ENCODE data around the gene GNG2. TPM values are rescaled to one million over a fixed set of nuclear protein-coding genes. Genes with fewer than 3 reads are reported as not detected.

Gene GNG2
- 11.3 and 13.6 TPM in 2 replicates for total RNA-seq

DNA sequence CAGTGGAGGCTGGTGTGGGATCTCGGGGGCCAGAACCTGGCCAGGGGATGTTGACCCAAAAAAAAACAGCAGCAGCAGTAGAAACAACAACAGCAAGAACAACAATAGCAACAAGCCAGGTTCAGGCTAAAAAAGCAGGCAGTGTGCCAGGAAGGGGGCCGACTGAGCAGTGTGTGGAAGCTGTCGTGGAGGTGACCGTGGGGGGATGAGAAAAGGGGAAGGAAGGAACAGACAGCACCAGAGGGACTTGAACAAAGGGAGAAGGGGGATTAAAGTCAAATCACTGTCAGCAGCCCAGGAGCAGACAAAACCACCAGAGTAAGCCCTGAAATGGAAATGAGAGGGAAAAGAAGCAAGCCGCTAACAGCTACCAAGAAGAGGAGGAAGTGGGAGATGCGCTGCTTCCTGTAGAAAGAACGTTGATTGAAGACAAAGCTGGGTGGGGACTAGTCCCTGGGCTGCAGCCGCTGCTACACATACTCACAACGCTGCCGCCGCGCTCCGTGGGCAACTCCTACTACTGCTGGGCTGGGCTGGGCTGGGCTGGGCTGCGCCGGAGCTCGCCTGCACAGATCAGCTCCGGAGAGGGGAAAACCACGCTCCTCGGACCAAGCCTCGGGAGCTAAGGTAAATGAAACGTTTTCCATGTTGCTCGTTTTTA lies at the start of gene GNG2:
GNG2 (plus strand) TSS at position 449 of the 661 bp plus-strand sequence. CDS start 90,067 bp downstream, outside the sequence.

DNA sequence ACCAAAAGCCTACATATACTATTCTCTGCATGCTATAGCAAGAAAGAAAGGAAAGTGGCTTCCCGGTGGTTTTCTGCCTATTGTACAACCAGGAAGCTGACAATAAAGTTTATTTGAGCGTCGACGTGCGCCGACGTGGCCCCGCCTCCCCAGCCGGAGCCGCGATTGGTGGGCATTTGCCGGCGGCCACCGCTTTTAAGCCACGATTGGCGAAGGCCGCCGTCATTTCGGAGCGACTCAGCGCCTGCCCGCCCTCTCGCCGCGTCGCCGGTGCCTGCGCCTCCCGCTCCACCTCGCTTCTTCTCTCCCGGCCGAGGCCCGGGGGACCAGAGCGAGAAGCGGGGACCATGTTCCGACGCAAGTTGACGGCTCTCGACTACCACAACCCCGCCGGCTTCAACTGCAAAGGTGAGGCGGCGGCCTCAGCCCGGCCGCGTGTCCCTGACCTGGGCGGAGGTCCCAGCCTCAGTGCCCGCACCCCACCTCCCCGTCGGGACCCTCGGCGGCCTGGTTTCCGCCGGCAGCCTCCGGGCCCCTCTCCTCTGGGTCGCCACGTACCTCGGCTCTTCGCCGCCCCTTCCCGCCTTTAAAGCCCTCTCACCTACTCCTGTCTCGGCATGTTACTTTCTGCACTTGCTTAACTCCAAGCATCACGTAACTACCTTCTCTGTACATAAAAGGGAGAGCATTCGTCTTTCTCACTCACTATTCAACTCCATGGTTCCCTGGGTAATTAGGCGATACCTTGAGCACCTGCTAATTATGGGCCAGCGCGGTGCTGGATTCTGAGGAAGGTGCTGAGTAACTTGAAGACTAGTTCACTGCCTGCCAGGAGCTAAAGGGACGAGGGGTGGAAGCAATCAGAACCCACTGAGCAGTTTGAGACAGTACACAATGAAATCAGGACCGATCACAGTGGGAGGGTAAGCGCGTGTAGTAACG lies 129.2 kb downstream of the GNG2 start, which contains the start of gene RTRAF:
RTRAF (plus strand) TSS at position 254 of the 942 bp plus-strand sequence; CDS start at position 348, 94 bp downstream.

Other genes starting within 250 kb of the GNG2 start
- 61.6 and 73.4 TPM in 2 replicates for gene FRMD6, start 208.7 kb upstream of the GNG2 start, total RNA-seq
- gene RTRAF, start 128.9 kb downstream of the GNG2 start, total RNA-seq, result 109 and 140 TPM in 2 replicates
- 46.7 and 54.0 TPM in 2 replicates for gene NID2, start 208.4 kb downstream of the GNG2 start, total RNA-seq

Measured in mammary microvascular endothelial cell (primary cell).